ENCODE data around the gene CGN.

DNA sequence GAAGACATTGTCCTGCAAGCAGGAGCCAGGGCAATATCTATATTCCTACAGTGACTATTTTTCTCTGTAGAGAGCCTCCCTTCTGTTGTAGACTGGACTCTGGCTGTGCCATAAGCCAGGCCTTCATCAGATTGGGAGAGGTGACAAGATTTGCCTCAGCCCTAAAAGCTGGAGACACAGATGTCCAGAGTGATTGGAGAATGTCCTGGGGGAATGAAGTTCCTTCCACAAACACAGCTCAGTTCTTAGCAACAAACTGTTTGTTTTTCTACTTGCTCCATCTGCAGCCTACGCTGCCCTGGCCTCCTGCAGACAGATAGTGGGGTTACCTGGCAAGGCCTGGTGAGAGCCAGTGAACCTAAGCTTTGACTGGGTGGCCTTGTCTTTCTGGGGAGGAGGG is 70.7 kb downstream of the CGN start:
- TF ChIP-seq CTCF (IDR thresholded peaks at IDR 0.05; ENCODE audit: insufficient read depth, low read length) = no peak
- TF ChIP-seq POLR2AphosphoS5 (IDR thresholded peaks at IDR 0.05; ENCODE audit: low read depth) = no peak
- TF ChIP-seq GABPA (IDR thresholded peaks at IDR 0.05; ENCODE audit: low read depth) = no peak
- TF ChIP-seq REST (IDR thresholded peaks at IDR 0.05; ENCODE audit: insufficient replicate concordance, low read depth) = no peak
- no peak for TF ChIP-seq SPI1 (IDR thresholded peaks at IDR 0.05; ENCODE audit: borderline replicate concordance, low read depth)

Data from HL-60 (cell line).